ENCODE measurements around the gene LRRC23. TPM values are rescaled to one million over a fixed set of nuclear protein-coding genes. Genes with fewer than 3 reads are reported as not detected.

The LRRC23 gene
- total and polyA plus RNA-seq, 2 of the 13 experiments (the other 11 are each of a cell fraction or from before 2014, with no cell fraction given): 6.0 to 7.8 TPM

- no peak for TF ChIP-seq MAFF (IDR thresholded peaks at IDR 0.05; ENCODE audit: low read depth, low read length)
- no peak for TF ChIP-seq SP140L (CRISPR knock-in tag; IDR thresholded peaks at IDR 0.05; ENCODE audit: borderline replicate concordance)
- TF ChIP-seq, protein P1, sequence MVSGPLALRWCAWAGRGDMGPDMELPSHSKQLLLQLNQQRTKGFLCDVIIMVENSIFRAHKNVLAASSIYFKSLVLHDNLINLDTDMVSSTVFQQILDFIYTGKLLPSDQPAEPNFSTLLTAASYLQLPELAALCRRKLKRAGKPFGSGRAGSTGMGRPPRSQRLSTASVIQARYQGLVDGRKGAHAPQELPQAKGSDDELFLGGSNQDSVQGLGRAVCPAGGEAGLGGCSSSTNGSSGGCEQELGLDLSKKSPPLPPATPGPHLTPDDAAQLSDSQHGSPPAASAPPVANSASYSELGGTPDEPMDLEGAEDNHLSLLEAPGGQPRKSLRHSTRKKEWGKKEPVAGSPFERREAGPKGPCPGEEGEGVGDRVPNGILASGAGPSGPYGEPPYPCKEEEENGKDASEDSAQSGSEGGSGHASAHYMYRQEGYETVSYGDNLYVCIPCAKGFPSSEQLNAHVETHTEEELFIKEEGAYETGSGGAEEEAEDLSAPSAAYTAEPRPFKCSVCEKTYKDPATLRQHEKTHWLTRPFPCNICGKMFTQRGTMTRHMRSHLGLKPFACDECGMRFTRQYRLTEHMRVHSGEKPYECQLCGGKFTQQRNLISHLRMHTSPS (CRISPR knock-in tag; IDR thresholded peaks at IDR 0.05; ENCODE audit: low read depth): no peak
- no peak for TF ChIP-seq FOXK2 (IDR thresholded peaks at IDR 0.05)
- no peak for TF ChIP-seq ZNF7 (CRISPR knock-in tag; IDR thresholded peaks at IDR 0.05)
- TF ChIP-seq ZNF264 (CRISPR knock-in tag; IDR thresholded peaks at IDR 0.05): no peak
- no peak for TF ChIP-seq TERF1 (CRISPR knock-in tag; IDR thresholded peaks at IDR 0.05)
- no peak for TF ChIP-seq NFIC (IDR thresholded peaks at IDR 0.05; ENCODE audit: low read length)
- TF ChIP-seq PITX1 (CRISPR knock-in tag; IDR thresholded peaks at IDR 0.05): 0 out of 2 replicates have a peak, but pooled peaks have one; percentile 31
- TF ChIP-seq ZNF75D (CRISPR knock-in tag; IDR thresholded peaks at IDR 0.05; ENCODE audit: borderline replicate concordance): no peak
- TF ChIP-seq SCMH1 (CRISPR knock-in tag; IDR thresholded peaks at IDR 0.05; ENCODE audit: borderline replicate concordance): no peak
- TF ChIP-seq, protein P2, sequence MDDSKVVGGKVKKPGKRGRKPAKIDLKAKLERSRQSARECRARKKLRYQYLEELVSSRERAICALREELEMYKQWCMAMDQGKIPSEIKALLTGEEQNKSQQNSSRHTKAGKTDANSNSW (CRISPR knock-in tag; IDR thresholded peaks at IDR 0.05; ENCODE audit: borderline replicate concordance): no peak
- TF ChIP-seq, protein P3, sequence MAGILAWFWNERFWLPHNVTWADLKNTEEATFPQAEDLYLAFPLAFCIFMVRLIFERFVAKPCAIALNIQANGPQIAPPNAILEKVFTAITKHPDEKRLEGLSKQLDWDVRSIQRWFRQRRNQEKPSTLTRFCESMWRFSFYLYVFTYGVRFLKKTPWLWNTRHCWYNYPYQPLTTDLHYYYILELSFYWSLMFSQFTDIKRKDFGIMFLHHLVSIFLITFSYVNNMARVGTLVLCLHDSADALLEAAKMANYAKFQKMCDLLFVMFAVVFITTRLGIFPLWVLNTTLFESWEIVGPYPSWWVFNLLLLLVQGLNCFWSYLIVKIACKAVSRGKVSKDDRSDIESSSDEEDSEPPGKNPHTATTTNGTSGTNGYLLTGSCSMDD (CRISPR knock-in tag; IDR thresholded peaks at IDR 0.05): no peak
- no peak for TF ChIP-seq GRHL1 (CRISPR knock-in tag; conservative IDR thresholded peaks at IDR 0.05)
- no peak for TF ChIP-seq GLMP (CRISPR knock-in tag; IDR thresholded peaks at IDR 0.05; ENCODE audit: borderline replicate concordance)
- TF ChIP-seq NR1H2 (CRISPR knock-in tag; IDR thresholded peaks at IDR 0.05; ENCODE audit: borderline replicate concordance, low read depth): no peak
- no peak for TF ChIP-seq ATM (IDR thresholded peaks at IDR 0.05; ENCODE audit: borderline replicate concordance)
- peak; percentile 28; the same call in 1 of the 2 replicates for TF ChIP-seq ZNF724P (CRISPR knock-in tag; IDR thresholded peaks at IDR 0.05; ENCODE audit: borderline replicate concordance)
These were observed 31.3 kb upstream of the LRRC23 start, which contains the start of gene SPSB2 (continued) for GRCh38 chr12:6873094-6874014.
